HG03442 (cell line): ENCODE data around the gene AK9.

ENCODE experiments used
- ATAC-seq: cut with Tn5 transposase; IDR thresholded peaks from one replicate; pipeline ENCODE4 v1.9.1; 2021; ENCODE audit warnings: mild to moderate bottlenecking, moderate library complexity; ENCODE audit not compliant: unreplicated experiment

Gene AK9

GRCh38 chr6:109448615-109449014 lies 242.4 kb downstream of the AK9 start:
- no peak for ATAC-seq

DNA sequence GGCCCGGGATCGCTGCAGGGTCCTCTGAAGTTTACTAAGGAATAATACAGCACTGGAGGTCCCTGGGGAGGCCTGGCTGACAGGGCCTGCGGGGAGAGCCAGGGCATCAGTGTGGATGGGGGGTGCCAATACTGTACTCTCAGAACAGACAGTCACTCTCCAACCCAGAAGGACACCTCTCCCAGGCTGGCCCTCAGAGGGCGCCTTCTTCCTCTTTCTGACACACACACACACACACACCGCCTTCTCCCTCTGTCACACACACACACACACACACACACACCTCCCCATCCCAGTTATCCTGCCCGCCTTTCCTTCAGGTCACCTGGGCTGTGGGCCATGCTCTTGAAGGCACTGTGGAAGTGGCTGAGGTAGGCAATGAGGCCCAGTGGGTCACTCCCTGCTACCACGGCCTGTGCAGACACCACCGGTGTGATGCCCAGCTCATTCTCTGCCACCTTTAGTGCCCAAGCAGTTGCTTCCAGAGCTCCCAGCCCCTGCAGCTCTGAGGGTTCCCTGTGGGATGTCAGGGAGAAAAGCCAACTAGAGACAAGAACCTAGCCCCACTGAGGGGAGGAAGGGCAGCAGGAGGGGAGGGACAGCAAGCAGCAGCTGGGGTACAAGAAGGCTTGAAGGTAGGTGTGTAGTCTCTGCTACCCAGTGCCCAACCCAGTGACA lies 243.0 kb downstream of the AK9 start:
- ATAC-seq: no peak

DNA sequence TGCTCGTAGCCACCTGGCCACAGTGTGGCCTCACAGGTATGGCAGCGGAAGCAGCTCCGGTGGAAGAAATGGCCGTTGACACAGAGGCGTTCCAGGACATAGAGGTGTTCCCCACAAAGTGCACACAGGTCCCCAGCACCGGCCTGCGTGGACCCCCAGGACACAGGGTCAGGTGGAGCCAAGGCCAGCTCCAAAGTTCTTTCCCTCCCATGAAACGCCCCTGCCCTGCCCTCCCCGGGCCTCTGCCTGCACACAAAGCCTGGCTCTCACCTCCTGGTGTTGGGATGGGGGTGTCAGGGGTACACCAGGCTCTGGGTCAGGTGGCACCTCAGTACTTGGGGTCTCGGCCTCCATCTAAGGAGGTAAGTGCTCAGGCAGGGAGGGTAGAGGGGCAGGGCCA lies 243.9 kb downstream of the AK9 start:
- ATAC-seq: no peak

DNA sequence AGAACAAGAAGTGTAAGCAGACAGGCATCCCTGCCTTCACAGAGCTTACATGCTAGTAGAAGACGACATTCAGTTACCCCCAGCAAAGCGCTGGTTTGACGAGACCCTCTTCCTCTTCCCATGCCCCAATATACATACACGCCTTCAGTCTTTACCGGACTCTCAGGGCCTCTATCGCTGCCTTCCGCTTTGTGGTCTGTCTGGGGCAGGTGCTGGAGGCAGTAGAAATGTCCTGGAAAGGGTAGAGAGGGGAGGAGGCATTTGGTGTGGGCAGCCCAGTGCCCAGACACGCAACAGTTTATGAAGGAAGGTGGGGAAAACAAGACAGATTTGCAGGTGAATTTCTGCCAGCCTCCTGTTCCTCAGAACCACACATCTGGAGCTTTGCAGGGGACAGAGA lies 244.5 kb downstream of the AK9 start:
- ATAC-seq: no peak

GRCh38 chr6:109446072-109446471 lies 244.9 kb downstream of the AK9 start:
- no peak for ATAC-seq

DNA sequence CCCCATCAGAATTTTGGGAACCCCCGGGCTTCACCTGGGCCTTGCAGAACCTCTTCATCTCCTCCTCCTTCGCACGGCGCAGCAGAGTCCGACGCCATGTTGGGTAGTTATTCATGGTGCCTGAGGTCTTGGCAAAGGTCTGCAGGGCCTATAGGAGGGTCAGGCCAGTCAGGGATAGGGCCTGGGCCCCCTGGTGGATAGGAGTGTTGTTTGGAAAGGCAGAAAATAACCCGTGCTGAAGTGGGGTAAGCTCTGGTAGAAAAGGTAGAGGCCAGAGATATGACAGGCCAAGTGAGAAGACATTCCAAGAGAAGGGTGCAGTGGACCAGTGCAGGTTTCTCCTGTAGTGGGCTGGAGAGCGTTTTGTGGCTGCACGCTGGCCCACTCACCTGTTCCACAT lies 245.6 kb downstream of the AK9 start:
- ATAC-seq: no peak

DNA sequence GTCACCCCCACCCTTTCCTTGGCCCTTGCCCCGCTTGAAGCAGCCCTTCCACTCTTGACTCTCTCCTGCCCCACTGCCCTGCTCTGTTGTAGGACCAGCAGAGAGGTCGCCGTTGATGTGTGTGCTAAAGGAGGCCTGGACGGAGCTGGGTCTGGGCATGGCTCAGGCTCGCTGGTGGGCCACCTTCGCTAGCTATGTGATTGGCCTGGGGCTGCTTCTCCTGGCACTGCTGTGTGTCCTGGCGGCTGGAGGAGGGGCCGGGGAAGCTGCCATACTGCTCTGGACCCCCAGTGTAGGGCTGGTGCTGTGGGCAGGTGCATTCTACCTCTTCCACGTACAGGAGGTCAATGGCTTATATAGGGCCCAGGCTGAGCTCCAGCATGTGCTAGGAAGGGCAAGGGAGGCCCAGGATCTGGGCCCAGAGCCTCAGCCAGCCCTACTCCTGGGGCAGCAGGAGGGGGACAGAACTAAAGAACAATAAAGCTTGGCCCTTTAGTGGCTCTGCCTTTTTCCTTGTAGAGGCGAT lies 247.5 kb downstream of the AK9 start:
- no peak for ATAC-seq
